Activated T-cell treated with anti-CD3 and anti-CD28 coated beads, Interleukin-2, amount 50 U/mL, for 72 hours (primary cell): ENCODE measurements around the gene ADRA2A. TPM values are rescaled to one million over a fixed set of nuclear protein-coding genes. Genes with fewer than 3 reads are reported as not detected.

Experiments used
- ATAC-seq, 2 donors: fragments of 150-1000 bp; cut with Tn5 transposase; replicated peaks in 1 of 2; 2 replicates each; pipeline ENCODE4 v1.10.0; 2021; ENCODE audit warnings: moderate library complexity in 2 of 2, mild to moderate bottlenecking in 1 of 2
- DNase-seq, 2 donors: peaks; one replicate each; pipeline ENCODE4 v3.0.0; 2021 to 2022; ENCODE audit warnings: mixed read lengths in 1 of 2
- H3K27ac Mint-ChIP-seq: one replicate; pipeline ENCODE4 v1.8.0; 2022; ENCODE audit warnings: mild to moderate bottlenecking, moderate library complexity, mixed read lengths
- H3K27me3 Mint-ChIP-seq: one replicate; pipeline ENCODE4 v1.8.0; 2022; ENCODE audit warnings: low read depth, mixed read lengths
- H3K36me3 Mint-ChIP-seq, 2 donors: one replicate each; pipeline ENCODE4 v1.8.0; 2022; ENCODE audit warnings: mixed read lengths in 2 of 2, mild to moderate bottlenecking in 1 of 2; ENCODE audit not compliant: insufficient read depth in 2 of 2
- H3K4me1 Mint-ChIP-seq: one replicate; pipeline ENCODE4 v1.8.0; 2022; ENCODE audit warnings: low read depth, mixed read lengths
- H3K4me3 Mint-ChIP-seq, 2 donors: one replicate each; pipeline ENCODE4 v1.8.0; 2022; ENCODE audit warnings: mild to moderate bottlenecking in 2 of 2, mixed read lengths in 2 of 2, moderate library complexity in 2 of 2
- H3K9me3 Mint-ChIP-seq, 2 donors: one replicate each; pipeline ENCODE4 v1.8.0; 2022; ENCODE audit warnings: mixed read lengths in 2 of 2
- total RNA-seq, 2 donors: library from RNA; stranded (reverse); gene quantifications; one replicate each; pipeline ENCODE4 v1.2.3, GENCODE V29; 2022

The ADRA2A gene
- total RNA-seq, 2 donors from 2014 or later: 0.07 TPM; not detected in 1

DNA sequence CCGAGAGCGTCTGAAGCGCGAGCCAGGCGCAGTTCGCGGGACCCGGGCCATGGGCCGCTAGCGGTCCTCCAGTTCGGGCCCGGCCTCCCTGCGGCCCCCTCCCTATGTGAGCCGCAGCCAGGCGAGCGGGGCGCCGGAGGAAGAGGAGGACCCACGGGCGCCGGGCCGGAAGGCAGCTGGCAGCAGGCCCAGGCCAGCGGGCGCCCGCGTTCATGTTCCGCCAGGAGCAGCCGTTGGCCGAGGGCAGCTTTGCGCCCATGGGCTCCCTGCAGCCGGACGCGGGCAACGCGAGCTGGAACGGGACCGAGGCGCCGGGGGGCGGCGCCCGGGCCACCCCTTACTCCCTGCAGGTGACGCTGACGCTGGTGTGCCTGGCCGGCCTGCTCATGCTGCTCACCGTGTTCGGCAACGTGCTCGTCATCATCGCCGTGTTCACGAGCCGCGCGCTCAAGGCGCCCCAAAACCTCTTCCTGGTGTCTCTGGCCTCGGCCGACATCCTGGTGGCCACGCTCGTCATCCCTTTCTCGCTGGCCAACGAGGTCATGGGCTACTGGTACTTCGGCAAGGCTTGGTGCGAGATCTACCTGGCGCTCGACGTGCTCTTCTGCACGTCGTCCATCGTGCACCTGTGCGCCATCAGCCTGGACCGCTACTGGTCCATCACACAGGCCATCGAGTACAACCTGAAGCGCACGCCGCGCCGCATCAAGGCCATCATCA is 1.1 kb downstream of the ADRA2A start:
- DNase-seq: peak; percentile 32 to 39
- Mint-ChIP-seq H3K4me3 (peak overlapping the region; percentile 82 to 84), H3K4me1 (peaks cover 10% of the 10 kb centered on the region), H3K9me3 (no peaks in the 10 kb centered on the region), H3K27ac (no peak overlapping the region), H3K27me3 (peaks cover 60% of the 10 kb centered on the region), H3K36me3 (peaks cover 2 to 7% of the 10 kb centered on the region in 2 donors)
- ATAC-seq: peak; percentile 28 to 34

DNA sequence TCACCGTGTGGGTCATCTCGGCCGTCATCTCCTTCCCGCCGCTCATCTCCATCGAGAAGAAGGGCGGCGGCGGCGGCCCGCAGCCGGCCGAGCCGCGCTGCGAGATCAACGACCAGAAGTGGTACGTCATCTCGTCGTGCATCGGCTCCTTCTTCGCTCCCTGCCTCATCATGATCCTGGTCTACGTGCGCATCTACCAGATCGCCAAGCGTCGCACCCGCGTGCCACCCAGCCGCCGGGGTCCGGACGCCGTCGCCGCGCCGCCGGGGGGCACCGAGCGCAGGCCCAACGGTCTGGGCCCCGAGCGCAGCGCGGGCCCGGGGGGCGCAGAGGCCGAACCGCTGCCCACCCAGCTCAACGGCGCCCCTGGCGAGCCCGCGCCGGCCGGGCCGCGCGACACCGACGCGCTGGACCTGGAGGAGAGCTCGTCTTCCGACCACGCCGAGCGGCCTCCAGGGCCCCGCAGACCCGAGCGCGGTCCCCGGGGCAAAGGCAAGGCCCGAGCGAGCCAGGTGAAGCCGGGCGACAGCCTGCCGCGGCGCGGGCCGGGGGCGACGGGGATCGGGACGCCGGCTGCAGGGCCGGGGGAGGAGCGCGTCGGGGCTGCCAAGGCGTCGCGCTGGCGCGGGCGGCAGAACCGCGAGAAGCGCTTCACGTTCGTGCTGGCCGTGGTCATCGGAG is 1.8 kb downstream of the ADRA2A start:
- Mint-ChIP-seq H3K4me3 (peak overlapping the region; percentile 72 to 75), H3K27me3 (peaks cover 58% of the 10 kb centered on the region), H3K4me1 (peaks cover 10% of the 10 kb centered on the region), H3K9me3 (no peaks in the 10 kb centered on the region), H3K36me3 (peaks cover 2 to 7% of the 10 kb centered on the region in 2 donors), H3K27ac (no peak overlapping the region)
- DNase-seq (no peak), ATAC-seq (no peak)

DNA sequence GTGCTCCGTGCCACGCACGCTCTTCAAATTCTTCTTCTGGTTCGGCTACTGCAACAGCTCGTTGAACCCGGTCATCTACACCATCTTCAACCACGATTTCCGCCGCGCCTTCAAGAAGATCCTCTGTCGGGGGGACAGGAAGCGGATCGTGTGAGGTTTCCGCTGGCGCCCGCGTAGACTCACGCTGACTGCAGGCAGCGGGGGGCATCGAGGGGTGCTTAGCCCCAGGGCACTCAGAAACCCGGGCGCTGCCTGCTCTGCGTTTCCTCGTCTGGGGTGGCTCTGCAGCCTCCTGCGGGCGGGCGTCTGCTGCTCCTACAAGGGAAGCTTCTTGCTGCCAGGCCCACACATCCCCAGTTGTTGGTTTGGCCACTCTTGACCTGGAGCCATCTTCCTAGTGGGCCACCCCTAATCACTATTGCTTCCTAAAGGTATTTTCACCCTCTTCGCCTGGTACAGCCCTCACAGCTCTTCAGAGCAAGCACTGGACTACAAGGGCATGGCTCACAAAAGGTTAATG is 2.5 kb downstream of the ADRA2A start:
- ATAC-seq: no peak
- no peak overlapping the region for H3K27ac Mint-ChIP-seq
- DNase-seq: no peak
- H3K36me3 Mint-ChIP-seq: peaks cover 2 to 7% of the 10 kb centered on the region in 2 donors
- peak overlapping the region; percentile 58 to 71 for H3K4me3 Mint-ChIP-seq
- no peaks in the 10 kb centered on the region for H3K9me3 Mint-ChIP-seq
- peaks cover 53% of the 10 kb centered on the region for H3K27me3 Mint-ChIP-seq
- peaks cover 10% of the 10 kb centered on the region for H3K4me1 Mint-ChIP-seq

DNA sequence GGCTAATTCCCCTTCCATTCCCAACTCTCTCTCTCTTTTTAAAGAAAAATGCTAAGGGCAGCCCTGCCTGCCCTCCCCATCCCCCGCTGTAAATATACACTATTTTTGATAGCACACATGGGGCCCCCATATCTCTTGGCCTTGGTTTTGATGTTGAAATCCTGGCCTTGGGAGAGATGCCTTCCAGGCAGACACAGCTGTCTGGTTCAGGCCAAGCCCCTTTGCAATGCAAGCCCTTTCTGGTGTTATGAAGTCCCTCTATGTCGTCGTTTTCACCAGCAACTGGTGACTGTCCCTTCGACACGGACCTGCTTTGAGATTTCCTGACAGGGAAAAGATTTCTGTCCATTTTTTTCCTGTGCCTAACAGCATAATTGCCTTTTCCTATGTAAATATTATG is 3.0 kb downstream of the ADRA2A start:
- no peak for ATAC-seq
- peaks cover 2 to 7% of the 10 kb centered on the region in 2 donors for H3K36me3 Mint-ChIP-seq
- H3K9me3 Mint-ChIP-seq: no peaks in the 10 kb centered on the region
- H3K27ac Mint-ChIP-seq: no peak overlapping the region
- peaks cover 10% of the 10 kb centered on the region for H3K4me1 Mint-ChIP-seq
- peak overlapping the region; percentile 38 to 71 for H3K4me3 Mint-ChIP-seq
- peaks cover 52% of the 10 kb centered on the region for H3K27me3 Mint-ChIP-seq
- DNase-seq: no peak

DNA sequence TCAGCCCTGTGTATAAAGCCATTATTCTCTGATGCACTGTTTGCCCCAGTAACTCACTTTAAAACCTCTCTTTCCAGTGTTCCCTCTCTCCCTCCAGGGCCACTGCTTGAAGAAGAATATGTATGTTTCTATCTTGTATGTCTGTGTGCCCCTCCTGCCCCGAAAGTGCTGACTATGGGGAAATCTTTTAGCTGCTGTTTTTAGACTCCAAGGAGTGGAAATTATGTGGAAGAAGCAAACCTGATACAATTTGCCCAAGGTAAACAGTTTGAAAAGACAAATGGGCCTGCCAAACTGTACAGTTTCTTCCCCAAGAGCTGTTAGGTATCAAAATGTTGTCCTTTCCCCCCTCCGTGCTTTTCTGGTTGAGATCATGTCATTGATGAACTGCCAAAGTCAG is 3.4 kb downstream of the ADRA2A start:
- DNase-seq (no peak), ATAC-seq (no peak)
- Mint-ChIP-seq H3K27me3 (peaks cover 52% of the 10 kb centered on the region), H3K4me3 (peak overlapping the region in 1 of 2 donors; percentile 71), H3K27ac (no peak overlapping the region), H3K9me3 (no peaks in the 10 kb centered on the region), H3K36me3 (peaks cover 2 to 7% of the 10 kb centered on the region in 2 donors), H3K4me1 (peaks cover 10% of the 10 kb centered on the region)

DNA sequence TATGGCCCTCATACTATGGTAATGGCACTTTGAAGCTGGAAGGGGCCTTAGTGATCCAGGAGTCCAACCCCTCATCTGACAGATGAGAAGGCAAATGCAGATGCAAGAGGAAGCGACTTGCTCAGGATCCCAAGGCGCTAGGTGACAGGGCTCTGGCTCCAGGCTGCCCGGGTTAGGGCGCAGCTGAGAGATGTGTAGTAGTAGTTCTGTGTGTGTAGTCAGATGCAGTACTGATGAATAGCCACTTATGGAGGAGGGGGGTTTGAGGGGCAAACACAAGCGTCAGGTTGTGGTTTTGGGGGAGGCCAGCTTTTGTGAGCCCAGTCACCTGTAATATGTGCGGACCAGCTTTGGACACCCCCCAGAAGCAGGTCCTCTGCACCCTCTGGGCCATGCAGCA is 4.8 kb downstream of the ADRA2A start:
- H3K27me3 Mint-ChIP-seq: peaks cover 43% of the 10 kb centered on the region
- H3K36me3 Mint-ChIP-seq: peaks cover 2 to 7% of the 10 kb centered on the region in 2 donors
- peaks cover 4% of the 10 kb centered on the region for H3K4me1 Mint-ChIP-seq
- ATAC-seq (no peak), DNase-seq (no peak)
- H3K27ac Mint-ChIP-seq: no peak overlapping the region
- no peaks in the 10 kb centered on the region for H3K9me3 Mint-ChIP-seq
- no peak overlapping the region for H3K4me3 Mint-ChIP-seq

DNA sequence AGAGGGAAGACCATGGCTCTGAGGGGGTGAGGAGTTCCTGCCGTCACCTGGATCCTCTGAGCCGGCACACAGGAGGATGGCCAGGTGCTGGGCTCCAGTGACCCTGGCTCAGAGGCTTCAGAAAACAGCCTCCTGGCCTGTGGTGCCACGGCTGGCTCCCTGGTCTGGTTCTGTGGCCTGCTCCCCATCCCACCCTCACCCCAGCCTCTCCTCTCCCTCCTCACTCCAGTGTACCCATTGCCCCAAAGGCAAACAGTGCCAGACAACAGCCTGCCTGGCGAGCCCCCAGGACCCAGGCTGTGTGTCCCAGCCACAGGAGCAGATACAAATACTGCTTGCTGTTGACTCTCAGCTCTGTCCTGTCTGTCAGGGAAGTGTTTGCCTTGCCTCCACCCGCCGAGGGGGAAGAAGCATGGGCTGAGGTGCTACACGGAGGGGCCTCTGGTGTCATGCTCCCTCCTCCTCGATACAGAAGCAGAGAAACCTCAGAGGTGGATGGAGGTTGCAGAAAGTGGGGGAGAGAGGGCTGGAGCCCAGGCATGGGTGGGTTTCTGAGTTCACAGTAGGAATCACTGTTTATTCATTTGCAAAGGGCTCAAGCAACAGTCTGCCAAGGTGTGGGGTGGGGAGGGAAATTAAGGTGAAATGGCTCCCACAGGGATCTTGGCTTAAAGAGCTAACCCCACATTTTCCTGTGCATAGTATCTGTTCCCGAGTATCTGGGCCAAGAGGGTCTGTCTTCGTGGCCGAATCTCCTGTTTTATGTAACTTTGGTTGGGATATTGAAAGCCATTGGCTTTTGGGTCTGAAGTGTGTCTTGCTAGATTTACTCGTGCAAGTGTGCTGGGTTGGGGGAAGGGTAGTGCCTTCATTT is 5.5 kb downstream of the ADRA2A start:
- H3K27me3 Mint-ChIP-seq: peaks cover 42% of the 10 kb centered on the region
- H3K4me1 Mint-ChIP-seq: peaks cover 4% of the 10 kb centered on the region
- H3K27ac Mint-ChIP-seq: no peak overlapping the region
- H3K9me3 Mint-ChIP-seq: no peaks in the 10 kb centered on the region
- DNase-seq (no peak), ATAC-seq (no peak)
- H3K36me3 Mint-ChIP-seq: peaks cover 2 to 7% of the 10 kb centered on the region in 2 donors
- no peak overlapping the region for H3K4me3 Mint-ChIP-seq

DNA sequence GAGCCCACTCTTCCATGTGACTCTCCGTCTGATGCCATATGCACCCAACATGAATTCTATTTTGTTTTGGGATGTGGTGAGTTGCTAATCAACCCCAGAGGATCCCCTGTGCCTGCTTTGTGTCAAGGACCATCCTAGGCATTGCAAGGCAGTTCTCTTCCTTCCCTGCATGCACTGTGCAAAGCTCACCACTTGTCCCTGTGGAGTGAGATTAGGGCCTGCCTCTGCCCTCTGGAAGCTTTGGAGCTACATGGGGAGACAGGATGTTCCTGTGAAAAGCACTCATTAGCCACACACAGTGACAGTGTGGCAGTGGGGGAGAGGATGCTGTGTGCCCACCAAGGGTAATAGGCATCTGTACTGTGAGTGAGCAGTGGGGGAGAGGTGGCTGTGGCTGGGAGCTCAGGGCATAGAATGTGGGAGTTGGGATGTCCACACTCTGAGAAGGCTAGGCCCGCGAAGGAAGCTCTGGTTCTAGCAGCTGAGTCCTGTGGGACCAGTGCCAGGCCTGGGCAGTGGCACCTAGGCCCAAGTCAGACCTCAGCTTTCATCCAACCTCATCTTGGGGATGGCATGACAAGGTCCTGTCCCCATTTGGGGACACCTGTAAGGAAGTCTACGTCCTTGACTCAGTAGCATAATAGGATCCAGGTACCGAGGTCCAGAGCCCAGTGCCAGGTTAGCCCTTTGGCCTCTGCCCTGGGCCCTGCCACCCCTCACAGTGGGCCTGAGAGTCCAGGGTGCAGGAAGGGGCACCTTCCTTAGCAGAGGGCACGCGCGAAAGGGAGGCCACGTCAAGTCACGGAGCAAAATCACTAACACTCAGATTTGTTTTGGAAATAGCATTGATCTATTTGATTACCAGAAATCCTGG is 6.6 kb downstream of the ADRA2A start:
- H3K4me3 Mint-ChIP-seq: no peak overlapping the region
- ATAC-seq: no peak
- peaks cover 42% of the 10 kb centered on the region for H3K27me3 Mint-ChIP-seq
- no peak for DNase-seq
- no peak overlapping the region for H3K27ac Mint-ChIP-seq
- H3K9me3 Mint-ChIP-seq: no peaks in the 10 kb centered on the region
- H3K36me3 Mint-ChIP-seq: peaks cover 2 to 7% of the 10 kb centered on the region in 2 donors
- H3K4me1 Mint-ChIP-seq: peaks cover 4% of the 10 kb centered on the region

DNA sequence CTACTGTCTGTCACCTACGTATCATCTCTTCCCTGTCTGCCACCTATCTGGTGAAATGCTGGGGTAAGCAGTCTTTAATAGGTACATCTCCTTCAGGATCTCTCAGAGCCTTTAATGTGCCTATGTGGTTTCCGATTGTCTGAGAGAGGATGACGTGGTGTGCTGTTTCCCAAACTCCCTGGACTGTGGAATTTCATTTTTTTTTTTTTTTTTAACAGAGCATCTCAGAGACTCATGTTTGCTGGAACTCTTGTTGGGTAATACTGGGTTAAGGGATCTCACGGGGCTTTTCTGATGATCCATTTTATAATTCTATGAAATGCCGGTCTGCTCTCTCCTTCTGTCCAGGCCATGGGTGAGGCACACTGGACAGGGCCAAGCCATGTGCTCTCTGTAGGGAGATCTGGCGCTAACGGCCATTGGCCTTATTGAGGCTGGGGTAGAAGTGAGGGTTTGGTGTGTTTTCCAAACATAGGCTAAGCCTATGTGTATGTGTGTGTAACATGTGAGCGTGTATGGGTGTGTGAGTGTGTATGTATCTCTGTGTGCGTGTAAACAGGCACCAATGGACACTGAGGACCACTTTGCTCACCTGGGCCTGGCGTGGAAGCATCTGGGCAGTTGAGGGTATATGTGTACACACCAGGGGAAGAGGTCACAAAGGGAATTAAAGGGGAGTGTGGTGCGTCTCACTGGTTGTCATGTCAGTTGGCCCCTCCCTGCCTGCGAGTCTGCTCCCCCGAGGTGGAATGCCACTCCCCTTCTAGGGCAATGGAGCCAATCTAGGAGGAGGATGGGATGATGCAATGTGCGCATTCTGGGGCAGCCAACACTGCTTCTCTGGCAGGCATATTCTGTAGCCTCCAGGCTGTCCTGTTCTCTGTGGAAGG is 7.8 kb downstream of the ADRA2A start:
- Mint-ChIP-seq H3K27ac (no peak overlapping the region), H3K4me3 (no peak overlapping the region), H3K9me3 (no peaks in the 10 kb centered on the region), H3K27me3 (peaks cover 40% of the 10 kb centered on the region), H3K36me3 (peaks cover 0 to 2% of the 10 kb centered on the region in 2 donors), H3K4me1 (no peaks in the 10 kb centered on the region)
- ATAC-seq (no peak), DNase-seq (no peak)

DNA sequence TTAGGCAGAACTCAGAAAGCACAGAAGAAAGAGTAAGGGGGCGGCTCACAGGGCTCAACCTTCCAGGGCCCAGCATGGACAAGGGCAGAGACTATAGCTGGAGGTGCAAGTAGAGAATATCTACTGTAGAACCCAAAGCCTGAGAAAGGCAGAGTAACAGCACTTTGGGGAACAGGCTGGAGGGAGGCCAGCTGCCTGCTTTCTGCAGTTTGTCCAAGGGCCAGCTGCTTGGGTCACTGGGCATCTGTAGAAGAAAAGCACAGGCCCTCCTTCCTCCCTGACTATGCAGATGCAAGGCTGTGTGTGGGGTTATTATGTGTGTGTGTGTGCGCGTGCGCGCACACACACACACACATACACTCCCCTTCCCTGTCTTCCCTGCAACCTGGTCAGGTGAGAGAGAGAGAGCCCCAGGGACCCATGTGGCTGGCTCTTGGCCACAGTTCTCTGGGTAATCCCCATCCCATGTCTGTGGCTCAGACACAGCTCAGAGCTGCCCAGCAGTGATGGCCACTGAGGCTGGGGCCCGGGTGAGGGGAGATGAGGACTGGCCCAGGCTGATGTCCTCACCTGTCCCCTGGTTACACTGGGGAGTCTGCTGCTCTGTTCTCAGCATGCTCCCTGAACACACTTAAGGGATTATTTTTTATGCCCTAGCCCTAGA is 9.0 kb downstream of the ADRA2A start:
- Mint-ChIP-seq H3K27ac (no peak overlapping the region), H3K27me3 (peaks cover 33% of the 10 kb centered on the region), H3K4me3 (no peak overlapping the region), H3K9me3 (no peaks in the 10 kb centered on the region), H3K4me1 (no peaks in the 10 kb centered on the region), H3K36me3 (no peaks in the 10 kb centered on the region)
- DNase-seq (no peak), ATAC-seq (no peak)

DNA sequence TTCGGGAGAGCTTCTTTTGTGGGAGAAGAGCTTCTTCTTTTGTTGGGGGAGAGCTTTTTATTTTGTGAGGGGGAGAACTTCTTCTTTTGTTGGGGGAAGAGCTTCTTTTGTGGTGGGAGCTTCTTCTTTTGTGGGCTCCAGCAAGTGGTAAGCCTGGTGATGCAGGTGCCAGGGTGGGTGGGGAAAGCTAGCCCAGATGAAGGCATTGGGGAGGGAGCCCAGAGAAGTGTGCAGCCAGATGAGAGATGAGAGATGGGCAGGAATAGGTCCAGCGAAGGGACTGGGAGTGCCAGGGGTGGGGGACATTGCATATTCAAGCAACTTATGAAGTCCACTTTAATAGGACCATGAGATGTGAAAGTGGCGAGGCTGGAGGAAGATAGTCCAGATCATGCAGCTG is 9.7 kb downstream of the ADRA2A start:
- ATAC-seq (no peak), DNase-seq (no peak)
- Mint-ChIP-seq H3K36me3 (no peaks in the 10 kb centered on the region), H3K9me3 (no peaks in the 10 kb centered on the region), H3K27ac (no peak overlapping the region), H3K27me3 (peaks cover 29% of the 10 kb centered on the region), H3K4me3 (no peak overlapping the region), H3K4me1 (no peaks in the 10 kb centered on the region)
